Liver (tissue), 3 donors: ENCODE results near the gene MCF2.

Source experiments
- RAD21 ChIP-seq, 2 donors: IDR thresholded peaks; 2 replicates each; pipeline ENCODE4 v1.6.1; 2016; ENCODE audit warnings: antibody characterized with exemption in 2 of 2, mild to moderate bottlenecking in 2 of 2
- SP1 ChIP-seq: IDR thresholded peaks from 2 replicates; pipeline ENCODE4 v1.6.1; 2018; ENCODE audit warnings: antibody characterized with exemption, mild to moderate bottlenecking
- YY1 ChIP-seq: IDR thresholded peaks from 2 replicates; pipeline ENCODE4 v1.6.1; 2016; ENCODE audit warnings: antibody characterized with exemption, mild to moderate bottlenecking
- TF ChIP-seq, protein P1 (sequence below): fragments of 150-350 bp; IDR thresholded peaks from 2 replicates; pipeline ENCODE4 v1.5.1; 2017; ENCODE audit warnings: improper control_type of control experiment, low read depth, low read length; ENCODE audit not compliant: missing input control
- TF ChIP-seq, protein P2 (sequence below): IDR thresholded peaks from 2 replicates; pipeline ENCODE4 v1.6.1; 2016; ENCODE audit warnings: antibody characterized with exemption, mild to moderate bottlenecking
- TF ChIP-seq, protein P3 (sequence below): IDR thresholded peaks from 2 replicates; pipeline ENCODE4 v1.6.1; 2016; ENCODE audit warnings: antibody characterized with exemption
- donor health status: healthy.
- donor health status: healthy.

DNA sequence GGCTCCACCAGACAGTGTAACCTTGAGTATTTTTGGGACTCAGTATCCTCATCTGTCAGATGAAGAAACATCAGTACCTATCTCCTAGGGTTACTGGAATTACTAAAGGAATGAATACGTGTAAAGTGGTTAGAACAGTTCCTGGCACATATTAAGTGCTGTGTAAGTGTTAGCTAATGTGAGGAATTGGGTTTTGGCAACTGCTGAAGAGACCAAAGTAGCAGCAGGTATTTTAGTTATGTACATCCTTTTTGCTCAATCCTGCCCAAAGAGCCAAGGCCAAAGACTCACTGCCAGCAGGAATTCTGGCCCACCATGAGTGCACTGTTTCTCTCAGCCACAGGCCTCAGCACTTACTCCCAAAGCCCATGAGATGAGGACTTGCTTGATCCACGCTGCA is 16.7 kb upstream of the MCF2 start:
- TF ChIP-seq, protein P1, sequence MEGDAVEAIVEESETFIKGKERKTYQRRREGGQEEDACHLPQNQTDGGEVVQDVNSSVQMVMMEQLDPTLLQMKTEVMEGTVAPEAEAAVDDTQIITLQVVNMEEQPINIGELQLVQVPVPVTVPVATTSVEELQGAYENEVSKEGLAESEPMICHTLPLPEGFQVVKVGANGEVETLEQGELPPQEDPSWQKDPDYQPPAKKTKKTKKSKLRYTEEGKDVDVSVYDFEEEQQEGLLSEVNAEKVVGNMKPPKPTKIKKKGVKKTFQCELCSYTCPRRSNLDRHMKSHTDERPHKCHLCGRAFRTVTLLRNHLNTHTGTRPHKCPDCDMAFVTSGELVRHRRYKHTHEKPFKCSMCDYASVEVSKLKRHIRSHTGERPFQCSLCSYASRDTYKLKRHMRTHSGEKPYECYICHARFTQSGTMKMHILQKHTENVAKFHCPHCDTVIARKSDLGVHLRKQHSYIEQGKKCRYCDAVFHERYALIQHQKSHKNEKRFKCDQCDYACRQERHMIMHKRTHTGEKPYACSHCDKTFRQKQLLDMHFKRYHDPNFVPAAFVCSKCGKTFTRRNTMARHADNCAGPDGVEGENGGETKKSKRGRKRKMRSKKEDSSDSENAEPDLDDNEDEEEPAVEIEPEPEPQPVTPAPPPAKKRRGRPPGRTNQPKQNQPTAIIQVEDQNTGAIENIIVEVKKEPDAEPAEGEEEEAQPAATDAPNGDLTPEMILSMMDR, result no peak
- TF ChIP-seq RAD21 (IDR thresholded peaks at IDR 0.05) (no peak), SP1 (no peak), YY1 (no peak)
- TF ChIP-seq, protein P2, sequence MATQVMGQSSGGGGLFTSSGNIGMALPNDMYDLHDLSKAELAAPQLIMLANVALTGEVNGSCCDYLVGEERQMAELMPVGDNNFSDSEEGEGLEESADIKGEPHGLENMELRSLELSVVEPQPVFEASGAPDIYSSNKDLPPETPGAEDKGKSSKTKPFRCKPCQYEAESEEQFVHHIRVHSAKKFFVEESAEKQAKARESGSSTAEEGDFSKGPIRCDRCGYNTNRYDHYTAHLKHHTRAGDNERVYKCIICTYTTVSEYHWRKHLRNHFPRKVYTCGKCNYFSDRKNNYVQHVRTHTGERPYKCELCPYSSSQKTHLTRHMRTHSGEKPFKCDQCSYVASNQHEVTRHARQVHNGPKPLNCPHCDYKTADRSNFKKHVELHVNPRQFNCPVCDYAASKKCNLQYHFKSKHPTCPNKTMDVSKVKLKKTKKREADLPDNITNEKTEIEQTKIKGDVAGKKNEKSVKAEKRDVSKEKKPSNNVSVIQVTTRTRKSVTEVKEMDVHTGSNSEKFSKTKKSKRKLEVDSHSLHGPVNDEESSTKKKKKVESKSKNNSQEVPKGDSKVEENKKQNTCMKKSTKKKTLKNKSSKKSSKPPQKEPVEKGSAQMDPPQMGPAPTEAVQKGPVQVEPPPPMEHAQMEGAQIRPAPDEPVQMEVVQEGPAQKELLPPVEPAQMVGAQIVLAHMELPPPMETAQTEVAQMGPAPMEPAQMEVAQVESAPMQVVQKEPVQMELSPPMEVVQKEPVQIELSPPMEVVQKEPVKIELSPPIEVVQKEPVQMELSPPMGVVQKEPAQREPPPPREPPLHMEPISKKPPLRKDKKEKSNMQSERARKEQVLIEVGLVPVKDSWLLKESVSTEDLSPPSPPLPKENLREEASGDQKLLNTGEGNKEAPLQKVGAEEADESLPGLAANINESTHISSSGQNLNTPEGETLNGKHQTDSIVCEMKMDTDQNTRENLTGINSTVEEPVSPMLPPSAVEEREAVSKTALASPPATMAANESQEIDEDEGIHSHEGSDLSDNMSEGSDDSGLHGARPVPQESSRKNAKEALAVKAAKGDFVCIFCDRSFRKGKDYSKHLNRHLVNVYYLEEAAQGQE, result no peak
- TF ChIP-seq, protein P3, sequence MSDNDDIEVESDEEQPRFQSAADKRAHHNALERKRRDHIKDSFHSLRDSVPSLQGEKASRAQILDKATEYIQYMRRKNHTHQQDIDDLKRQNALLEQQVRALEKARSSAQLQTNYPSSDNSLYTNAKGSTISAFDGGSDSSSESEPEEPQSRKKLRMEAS, result no peak
